NCI-H1930 (cell line): ENCODE results near the gene MAP3K7.
"Not testable (repeated sequence)": the region's sequence is repeated elsewhere in the genome, so short reads cannot be mapped to it uniquely, and the experiment has no call there.

Experiments
- DNase-seq, 2 experiments: peaks; one replicate each; lab custom pipeline; 2025; lab: John Stamatoyannopoulos, UW

MAP3K7 gene

GRCh38 chr6:90578894-90579549 is 7.8 kb downstream of the MAP3K7 start:
- DNase-seq = no peak

- no peak for DNase-seq
These were observed 11.6 kb downstream of the MAP3K7 start for GRCh38 chr6:90575267-90575666.

GRCh38 chr6:90574610-90575009 is 12.3 kb downstream of the MAP3K7 start:
- DNase-seq = no peak

GRCh38 chr6:90573624-90574023 is 13.2 kb downstream of the MAP3K7 start:
- no peak for DNase-seq

- no peak for DNase-seq
These were observed 14.0 kb downstream of the MAP3K7 start for GRCh38 chr6:90572856-90573255.

GRCh38 chr6:90569223-90569622 is 17.6 kb downstream of the MAP3K7 start:
- no peak for DNase-seq

- not testable (repeated sequence) for DNase-seq
These were observed 19.2 kb downstream of the MAP3K7 start for GRCh38 chr6:90567682-90568081.

- not testable (repeated sequence) for DNase-seq
These were observed 24.5 kb downstream of the MAP3K7 start for GRCh38 chr6:90562341-90562740.

GRCh38 chr6:90559931-90560330 is 26.9 kb downstream of the MAP3K7 start:
- DNase-seq = no peak

- no peak for DNase-seq
These were observed 29.9 kb downstream of the MAP3K7 start for GRCh38 chr6:90557006-90557405.

GRCh38 chr6:90547991-90548390 is 38.9 kb downstream of the MAP3K7 start:
- DNase-seq = no peak

GRCh38 chr6:90547079-90547478 is 39.8 kb downstream of the MAP3K7 start:
- no peak for DNase-seq

GRCh38 chr6:90545448-90545847 is 41.4 kb downstream of the MAP3K7 start:
- no peak for DNase-seq

GRCh38 chr6:90544741-90545140 is 42.1 kb downstream of the MAP3K7 start:
- no peak for DNase-seq

GRCh38 chr6:90544081-90544480 is 42.8 kb downstream of the MAP3K7 start:
- DNase-seq = no peak

- no peak for DNase-seq
These were observed 45.7 kb downstream of the MAP3K7 start for GRCh38 chr6:90541221-90541620.

- DNase-seq = no peak
These were observed 48.4 kb downstream of the MAP3K7 start for GRCh38 chr6:90538278-90539046.

GRCh38 chr6:90537723-90538258 is 49.1 kb downstream of the MAP3K7 start:
- DNase-seq = no peak

- no peak for DNase-seq
These were observed 49.8 kb downstream of the MAP3K7 start for GRCh38 chr6:90537027-90537426.

GRCh38 chr6:90536520-90536919 is 50.4 kb downstream of the MAP3K7 start:
- no peak for DNase-seq

GRCh38 chr6:90534337-90535025 is 52.4 kb downstream of the MAP3K7 start:
- DNase-seq = no peak

GRCh38 chr6:90533615-90534336 is 53.1 kb downstream of the MAP3K7 start:
- DNase-seq = no peak
